Peyer's patch (tissue), 4 donors: ENCODE results near the gene SLC25A19. TPM values are rescaled to one million over a fixed set of nuclear protein-coding genes. Genes with fewer than 3 reads are reported as not detected.

Experiments used
- DNase-seq, 3 donors: peaks; one replicate each; pipeline ENCODE4 v3.0.0-alpha.2; 2017 to 2019
- H3K27ac ChIP-seq, 4 donors: fragments of 200-600 bp; sonication (generic); one replicate each; pipeline ENCODE4 v1.5.1; 2016 to 2019
- H3K27me3 ChIP-seq, 2 donors: fragments of 200-600 bp; sonication (generic); one replicate each; pipeline ENCODE4 v1.5.1; 2019
- H3K36me3 ChIP-seq, 3 donors: fragments of 200-600 bp; sonication (generic); one replicate each; pipeline ENCODE4 v1.5.1; 2016 to 2019
- H3K4me1 ChIP-seq, 4 donors: fragments of 200-600 bp; sonication (generic); one replicate each; pipeline ENCODE4 v1.5.1; 2016 to 2019
- H3K4me3 ChIP-seq, 4 donors: fragments of 200-600 bp; sonication (generic); 1 replicate in 3 of 4; 2 replicates in 1 of 4; pipeline ENCODE4 v1.5.1; 2016 to 2019; ENCODE audit warnings: mild to moderate bottlenecking in 1 of 4
- H3K9me3 ChIP-seq, 4 donors: fragments of 200-600 bp; sonication (generic); one replicate each; pipeline ENCODE4 v1.5.1; 2016 to 2019; ENCODE audit warnings: mild to moderate bottlenecking in 1 of 4
- POLR2A ChIP-seq, 2 donors: fragments of 450-650 bp; IDR thresholded peaks; one replicate each; pipeline ENCODE4 v1.5.1; 2017; ENCODE audit warnings: antibody characterized with exemption in 2 of 2, mild to moderate bottlenecking in 2 of 2, moderate library complexity in 2 of 2
- total RNA-seq, 4 donors: library from RNA; depleted of rRNA; stranded (reverse); fragments of >200 nt; gene quantifications; one replicate each; pipeline ENCODE4 v1.1.0, GENCODE V29; 2016
- TF ChIP-seq, protein P1 (sequence below), 6 experiments: fragments of 450-650 bp in 4 of 6; fragments of 200-600 bp in 2 of 6; sonication (generic) in 1 of 6; IDR thresholded peaks; one replicate each; pipeline ENCODE4 v1.5.1; 2017 to 2019; ENCODE audit warnings: antibody characterized with exemption in 6 of 6, mild to moderate bottlenecking in 3 of 6, moderate library complexity in 1 of 6

The SLC25A19 gene
- total RNA-seq, 4 donors from 2014 or later: 8.2 to 24.8 (median 17.0) TPM

DNA sequence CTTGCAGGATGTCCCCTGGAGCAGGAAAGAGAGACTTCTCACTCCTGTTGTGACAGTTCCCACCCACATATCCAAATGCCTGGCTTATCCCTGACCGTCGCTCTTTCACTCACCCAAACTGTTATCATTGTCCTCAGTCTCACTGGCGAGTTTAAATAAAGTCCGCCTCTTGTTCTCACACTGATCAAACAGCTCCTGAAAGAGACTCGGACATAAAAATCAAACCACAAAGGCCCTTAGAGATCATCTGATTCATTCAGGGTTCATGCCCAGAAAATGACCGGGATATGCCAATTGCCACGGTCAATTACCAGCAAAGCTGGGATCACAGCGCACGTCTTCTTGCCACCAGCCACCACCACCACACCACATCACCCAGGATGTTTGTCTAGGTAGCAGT lies 47.7 kb downstream of the SLC25A19 start:
- Histone ChIP-seq H3K9me3 (no peaks in the 10 kb centered on the region), H3K36me3 (peaks cover 0 to 99% (median 0%) of the 10 kb centered on the region in 3 donors), H3K4me1 (peaks cover 0 to 29% (median 17%) of the 10 kb centered on the region in 4 donors), H3K27ac (peak overlapping the region in 3 of 4 donors; percentile 52 to 81 (median 79)), H3K4me3 (no peak overlapping the region), H3K27me3 (no peaks in the 10 kb centered on the region)
- TF ChIP-seq, protein P1, sequence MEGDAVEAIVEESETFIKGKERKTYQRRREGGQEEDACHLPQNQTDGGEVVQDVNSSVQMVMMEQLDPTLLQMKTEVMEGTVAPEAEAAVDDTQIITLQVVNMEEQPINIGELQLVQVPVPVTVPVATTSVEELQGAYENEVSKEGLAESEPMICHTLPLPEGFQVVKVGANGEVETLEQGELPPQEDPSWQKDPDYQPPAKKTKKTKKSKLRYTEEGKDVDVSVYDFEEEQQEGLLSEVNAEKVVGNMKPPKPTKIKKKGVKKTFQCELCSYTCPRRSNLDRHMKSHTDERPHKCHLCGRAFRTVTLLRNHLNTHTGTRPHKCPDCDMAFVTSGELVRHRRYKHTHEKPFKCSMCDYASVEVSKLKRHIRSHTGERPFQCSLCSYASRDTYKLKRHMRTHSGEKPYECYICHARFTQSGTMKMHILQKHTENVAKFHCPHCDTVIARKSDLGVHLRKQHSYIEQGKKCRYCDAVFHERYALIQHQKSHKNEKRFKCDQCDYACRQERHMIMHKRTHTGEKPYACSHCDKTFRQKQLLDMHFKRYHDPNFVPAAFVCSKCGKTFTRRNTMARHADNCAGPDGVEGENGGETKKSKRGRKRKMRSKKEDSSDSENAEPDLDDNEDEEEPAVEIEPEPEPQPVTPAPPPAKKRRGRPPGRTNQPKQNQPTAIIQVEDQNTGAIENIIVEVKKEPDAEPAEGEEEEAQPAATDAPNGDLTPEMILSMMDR (IDR thresholded peaks at IDR 0.05): no peak
- TF ChIP-seq POLR2A (IDR thresholded peaks at IDR 0.05): no peak
- no peak for DNase-seq

DNA sequence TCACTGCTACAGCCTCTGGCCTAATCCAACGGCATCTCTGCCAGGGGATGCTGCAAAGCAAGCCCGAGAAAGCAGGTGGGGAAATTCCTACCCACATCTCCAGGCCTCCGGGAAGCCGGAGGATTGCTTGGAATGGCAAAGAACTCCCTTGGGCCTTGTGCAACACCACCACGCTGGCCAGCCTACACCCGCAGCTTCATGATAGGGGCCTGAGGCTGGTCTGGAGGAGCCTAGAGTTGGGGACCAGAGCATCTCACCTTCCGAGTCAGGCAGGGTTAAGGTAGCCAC lies 48.1 kb downstream of the SLC25A19 start:
- TF ChIP-seq, protein P1 (IDR thresholded peaks at IDR 0.05): no peak
- TF ChIP-seq POLR2A (IDR thresholded peaks at IDR 0.05): no peak
- peaks cover 0 to 29% (median 17%) of the 10 kb centered on the region in 4 donors for H3K4me1 ChIP-seq
- peak overlapping the region in 2 of 4 donors; percentile 79 to 81 for H3K27ac ChIP-seq
- H3K9me3 ChIP-seq: no peaks in the 10 kb centered on the region
- no peak for DNase-seq
- H3K27me3 ChIP-seq: no peaks in the 10 kb centered on the region
- no peak overlapping the region for H3K4me3 ChIP-seq
- H3K36me3 ChIP-seq: peaks cover 0 to 99% (median 0%) of the 10 kb centered on the region in 3 donors

DNA sequence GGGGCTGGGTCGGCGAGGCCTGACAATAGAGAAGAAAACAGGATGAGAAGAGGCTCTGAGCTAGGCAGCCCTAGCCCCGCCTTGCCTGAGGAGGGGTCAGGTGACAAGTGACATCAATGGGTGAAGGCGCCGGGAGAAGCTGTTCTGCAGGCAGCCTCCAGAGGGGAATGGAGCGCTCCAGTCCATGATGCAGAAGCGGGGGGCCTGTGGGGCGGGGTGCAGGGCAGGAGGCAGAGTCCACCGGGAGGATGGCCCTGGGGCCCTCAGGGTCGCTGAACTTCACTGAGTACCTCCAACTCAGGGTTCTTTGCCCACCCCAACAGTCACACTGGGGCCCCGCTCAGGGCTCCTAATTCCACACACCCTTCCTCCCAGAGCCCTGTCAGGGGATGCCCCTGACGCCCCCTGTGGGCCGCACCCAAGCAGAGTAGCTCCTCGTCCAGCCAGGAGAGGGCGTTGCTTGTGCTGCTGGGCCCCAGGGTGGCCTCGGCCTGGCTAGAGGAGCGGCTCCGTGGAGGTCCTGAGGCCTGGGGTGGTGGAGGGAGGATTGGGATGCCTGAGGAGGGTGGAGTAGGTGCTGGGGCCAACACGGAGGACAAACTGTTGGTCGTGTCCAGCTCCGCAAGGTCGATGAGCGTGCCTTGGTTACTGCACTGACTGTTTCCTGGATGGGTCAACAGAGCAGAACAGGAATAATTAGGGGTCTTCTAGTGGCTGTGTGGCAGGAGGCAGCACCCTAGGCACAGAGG lies 48.7 kb downstream of the SLC25A19 start:
- Histone ChIP-seq H3K27me3 (no peaks in the 10 kb centered on the region), H3K9me3 (no peaks in the 10 kb centered on the region), H3K4me3 (no peak overlapping the region), H3K4me1 (peaks cover 0 to 27% (median 16%) of the 10 kb centered on the region in 4 donors), H3K27ac (peak overlapping the region in 1 of 4 donors; percentile 81), H3K36me3 (peaks cover 0 to 99% (median 0%) of the 10 kb centered on the region in 3 donors)
- TF ChIP-seq POLR2A (IDR thresholded peaks at IDR 0.05): no peak
- TF ChIP-seq, protein P1 (IDR thresholded peaks at IDR 0.05): peak in 4 of 6 experiments; percentile 28 to 38 (median 34)
- DNase-seq: no peak

DNA sequence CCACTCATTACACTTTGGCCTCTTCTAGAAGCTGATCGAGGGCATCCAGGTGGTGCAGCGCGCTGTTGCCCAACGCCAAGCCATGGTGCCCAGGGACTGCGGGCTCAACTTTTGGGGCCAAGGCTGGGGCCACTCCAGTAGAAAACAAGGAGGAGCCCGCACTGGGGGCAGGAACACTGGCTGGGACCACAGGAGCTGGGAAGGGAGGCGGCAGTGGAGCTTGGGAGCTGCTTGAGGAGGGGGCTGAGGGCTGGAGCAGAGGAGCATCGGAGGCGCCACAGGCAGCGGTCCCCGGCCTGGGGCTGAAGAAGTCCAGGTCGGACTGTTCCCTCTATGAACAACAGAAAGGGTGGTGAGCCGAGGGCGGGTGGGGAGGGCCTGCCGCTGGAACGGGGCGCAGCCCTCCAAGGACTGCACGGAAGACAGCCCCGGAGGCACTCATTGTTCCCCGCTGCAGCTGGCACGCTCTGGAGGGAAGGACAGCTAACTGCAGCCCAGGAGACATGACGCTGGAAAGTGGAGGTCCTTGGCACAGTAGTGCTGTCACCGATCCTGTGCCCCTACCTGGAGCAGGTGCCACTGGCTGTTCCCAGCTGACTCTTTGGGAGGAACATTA lies 49.3 kb downstream of the SLC25A19 start:
- Histone ChIP-seq H3K9me3 (no peaks in the 10 kb centered on the region), H3K4me3 (no peak overlapping the region), H3K27ac (peak overlapping the region in 1 of 4 donors; percentile 81), H3K27me3 (no peaks in the 10 kb centered on the region), H3K4me1 (peaks cover 0 to 20% (median 13%) of the 10 kb centered on the region in 4 donors), H3K36me3 (peaks cover 0 to 99% (median 0%) of the 10 kb centered on the region in 3 donors)
- DNase-seq: no peak
- TF ChIP-seq POLR2A (IDR thresholded peaks at IDR 0.05): no peak
- TF ChIP-seq, protein P1 (IDR thresholded peaks at IDR 0.05): no peak

DNA sequence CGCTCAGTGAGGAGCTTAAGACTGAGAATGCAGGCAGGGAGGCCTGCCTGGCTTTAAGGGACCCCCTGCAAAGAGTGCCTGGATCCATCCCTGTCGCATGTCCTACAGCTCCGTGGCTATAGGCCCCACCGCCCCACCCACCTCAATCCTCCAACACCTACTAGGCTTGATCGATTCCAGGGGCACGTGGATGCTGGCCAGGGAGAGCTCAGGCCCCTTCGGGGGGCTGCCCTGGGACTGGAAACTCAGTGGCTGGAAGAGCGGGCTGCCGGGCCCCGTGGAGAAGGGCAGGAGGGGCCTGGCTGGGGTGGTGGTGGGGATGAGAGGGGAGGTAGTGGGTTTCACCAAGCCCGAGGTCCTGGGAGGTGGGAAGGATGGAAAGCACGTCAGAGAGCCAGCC lies 50.0 kb downstream of the SLC25A19 start:
- no peak for DNase-seq
- TF ChIP-seq, protein P1 (IDR thresholded peaks at IDR 0.05): no peak
- TF ChIP-seq POLR2A (IDR thresholded peaks at IDR 0.05): no peak
- no peaks in the 10 kb centered on the region for H3K27me3 ChIP-seq
- H3K27ac ChIP-seq: no peak overlapping the region
- H3K9me3 ChIP-seq: no peaks in the 10 kb centered on the region
- H3K4me3 ChIP-seq: no peak overlapping the region
- peaks cover 0 to 18% (median 12%) of the 10 kb centered on the region in 4 donors for H3K4me1 ChIP-seq
- H3K36me3 ChIP-seq: peaks cover 0 to 100% (median 0%) of the 10 kb centered on the region in 3 donors
